Medulla oblongata (tissue), 1 donor: ENCODE data around the gene PLEKHH1.
A peak's percentile ranks its signal among the peaks of the same experiment; 100 is the strongest.

Source experiments
- DNase-seq: peaks from one replicate; pipeline ENCODE4 v3.0.0-alpha.2; 2015; ENCODE audit errors: extremely low spot score

Gene PLEKHH1

GRCh38 chr14:67532998-67533753 lies at the start of gene PLEKHH1:
Gene PLEKHH1, plus strand, starts transcription at chr14:67533290. Its CDS starts 8,578 bp downstream, at chr14:67541868.
- peak; percentile 93 for DNase-seq

- peak; percentile 16 for DNase-seq
Observed at GRCh38 chr14:67483579-67484285, 49.4 kb upstream of the PLEKHH1 start.

- DNase-seq = no peak
Observed at GRCh38 chr14:67485501-67486095, 47.5 kb upstream of the PLEKHH1 start.

GRCh38 chr14:67486890-67487289 lies 46.2 kb upstream of the PLEKHH1 start:
- no peak for DNase-seq

GRCh38 chr14:67487332-67487731 lies 45.8 kb upstream of the PLEKHH1 start:
- DNase-seq = no peak

- DNase-seq = peak; percentile 66
Observed at GRCh38 chr14:67487937-67488893, 44.9 kb upstream of the PLEKHH1 start, which contains the start of gene TMEM229B. Gene TMEM229B, minus strand, starts transcription at chr14:67488721. Its CDS starts 14,798 bp downstream, at chr14:67473923.

- DNase-seq = no peak
Observed at GRCh38 chr14:67490196-67490595, 42.9 kb upstream of the PLEKHH1 start.

- no peak for DNase-seq
Observed at GRCh38 chr14:67491285-67491684, 41.8 kb upstream of the PLEKHH1 start.

GRCh38 chr14:67491741-67492507 lies 41.2 kb upstream of the PLEKHH1 start:
- DNase-seq = no peak

- DNase-seq = no peak
Observed at GRCh38 chr14:67492538-67492937, 40.6 kb upstream of the PLEKHH1 start.

GRCh38 chr14:67493092-67493717 lies 39.9 kb upstream of the PLEKHH1 start:
- DNase-seq = no peak

GRCh38 chr14:67495827-67496226 lies 37.3 kb upstream of the PLEKHH1 start:
- DNase-seq = no peak

GRCh38 chr14:67497216-67497615 lies 35.9 kb upstream of the PLEKHH1 start:
- no peak for DNase-seq

GRCh38 chr14:67497716-67498115 lies 35.4 kb upstream of the PLEKHH1 start:
- no peak for DNase-seq

GRCh38 chr14:67500981-67501380 lies 32.1 kb upstream of the PLEKHH1 start:
- DNase-seq = no peak

- no peak for DNase-seq
Observed at GRCh38 chr14:67501670-67502069, 31.4 kb upstream of the PLEKHH1 start.

GRCh38 chr14:67502867-67503266 lies 30.2 kb upstream of the PLEKHH1 start:
- no peak for DNase-seq

GRCh38 chr14:67503331-67503730 lies 29.8 kb upstream of the PLEKHH1 start:
- DNase-seq = no peak

- DNase-seq = no peak
Observed at GRCh38 chr14:67505254-67505653, 27.8 kb upstream of the PLEKHH1 start.

GRCh38 chr14:67508956-67509355 lies 24.1 kb upstream of the PLEKHH1 start:
- no peak for DNase-seq
